ENCODE measurements around the gene PTK6.
A peak's percentile ranks its signal among the peaks of the same experiment; 100 is the strongest.

PTK6 gene

GRCh38 chr20:63542696-63543095, 5.5 kb upstream of the PTK6 start:
- no peaks in the 10 kb centered on the region for H3K36me3 ChIP-seq (ENCODE audit: control insufficient read depth, insufficient read depth, low read length)
- DNase-seq (ENCODE audit: extremely low read depth, insufficient read length) = peak; percentile 74
- H3K27me3 ChIP-seq (replicated peaks; ENCODE audit: control insufficient read depth, insufficient read depth, low read length) = no peaks in the 10 kb centered on the region
- no peak overlapping the region for H3K4me3 ChIP-seq (replicated peaks; ENCODE audit: low read depth, low read length)
- TF ChIP-seq CTCF (IDR thresholded peaks at IDR 0.05; ENCODE audit: insufficient read depth, low read length, poor library complexity, severe bottlenecking) = no peak

- TF ChIP-seq CTCF (IDR thresholded peaks at IDR 0.05; ENCODE audit: insufficient read depth, low read length, poor library complexity, severe bottlenecking) = no peak
- no peak overlapping the region for H3K4me3 ChIP-seq (replicated peaks; ENCODE audit: low read depth, low read length)
- H3K36me3 ChIP-seq (ENCODE audit: control insufficient read depth, insufficient read depth, low read length) = no peaks in the 10 kb centered on the region
- DNase-seq (ENCODE audit: extremely low read depth, insufficient read length) = no peak
- H3K27me3 ChIP-seq (replicated peaks; ENCODE audit: control insufficient read depth, insufficient read depth, low read length) = no peaks in the 10 kb centered on the region
Measured at GRCh38 chr20:63542031-63542559, 4.9 kb upstream of the PTK6 start.

GRCh38 chr20:63541371-63541770, 4.2 kb upstream of the PTK6 start:
- H3K36me3 ChIP-seq (ENCODE audit: control insufficient read depth, insufficient read depth, low read length) = no peaks in the 10 kb centered on the region
- no peak for DNase-seq (ENCODE audit: extremely low read depth, insufficient read length)
- TF ChIP-seq CTCF (IDR thresholded peaks at IDR 0.05; ENCODE audit: insufficient read depth, low read length, poor library complexity, severe bottlenecking) = no peak
- H3K27me3 ChIP-seq (replicated peaks; ENCODE audit: control insufficient read depth, insufficient read depth, low read length) = no peaks in the 10 kb centered on the region
- H3K4me3 ChIP-seq (replicated peaks; ENCODE audit: low read depth, low read length) = no peak overlapping the region

GRCh38 chr20:63540417-63541186, 3.4 kb upstream of the PTK6 start:
- Histone ChIP-seq H3K27me3 (replicated peaks; ENCODE audit: control insufficient read depth, insufficient read depth, low read length) (no peaks in the 10 kb centered on the region), H3K36me3 (ENCODE audit: control insufficient read depth, insufficient read depth, low read length) (no peaks in the 10 kb centered on the region), H3K4me3 (replicated peaks; ENCODE audit: low read depth, low read length) (no peak overlapping the region)
- no peak for TF ChIP-seq CTCF (IDR thresholded peaks at IDR 0.05; ENCODE audit: insufficient read depth, low read length, poor library complexity, severe bottlenecking)
- no peak for DNase-seq (ENCODE audit: extremely low read depth, insufficient read length)

- no peak for TF ChIP-seq CTCF (IDR thresholded peaks at IDR 0.05; ENCODE audit: insufficient read depth, low read length, poor library complexity, severe bottlenecking)
- Histone ChIP-seq H3K36me3 (ENCODE audit: control insufficient read depth, insufficient read depth, low read length) (no peaks in the 10 kb centered on the region), H3K4me3 (replicated peaks; ENCODE audit: low read depth, low read length) (no peak overlapping the region), H3K27me3 (replicated peaks; ENCODE audit: control insufficient read depth, insufficient read depth, low read length) (no peaks in the 10 kb centered on the region)
- DNase-seq (ENCODE audit: extremely low read depth, insufficient read length) = no peak
Measured at GRCh38 chr20:63539441-63540370, 2.5 kb upstream of the PTK6 start.

All from GM06990 (cell line).